ENCODE data around the gene GPR180.

DNA sequence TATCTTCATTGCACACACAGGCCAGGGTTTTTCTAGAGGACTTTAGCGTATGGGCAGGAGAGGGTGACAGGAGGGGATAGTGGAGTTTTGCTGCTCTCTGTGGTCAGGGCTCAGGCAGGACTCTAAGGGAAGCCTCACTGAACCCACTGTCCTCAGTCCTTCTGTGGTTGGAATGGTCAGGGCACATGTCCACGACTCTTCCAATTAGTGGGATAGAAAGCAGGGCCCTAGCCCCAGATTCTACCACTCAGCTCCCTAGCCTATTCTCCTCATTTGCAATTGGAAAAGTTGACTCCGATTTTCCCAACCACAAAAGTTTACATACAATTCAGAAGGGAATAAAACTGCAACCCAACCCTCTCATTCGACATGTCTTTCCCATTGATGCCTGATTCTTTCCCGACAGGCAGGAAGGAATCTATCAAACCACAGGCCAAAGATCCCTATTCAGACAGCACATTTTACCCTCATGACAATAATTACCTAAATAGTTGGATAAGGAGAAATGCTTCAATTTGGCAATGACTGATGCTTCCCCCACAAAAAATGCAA, 43.9 kb upstream of the GPR180 start:
- TF ChIP-seq, protein P1, sequence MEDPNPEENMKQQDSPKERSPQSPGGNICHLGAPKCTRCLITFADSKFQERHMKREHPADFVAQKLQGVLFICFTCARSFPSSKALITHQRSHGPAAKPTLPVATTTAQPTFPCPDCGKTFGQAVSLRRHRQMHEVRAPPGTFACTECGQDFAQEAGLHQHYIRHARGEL (CRISPR knock-in tag; IDR thresholded peaks at IDR 0.05) = no peak
- TF ChIP-seq, protein P2, sequence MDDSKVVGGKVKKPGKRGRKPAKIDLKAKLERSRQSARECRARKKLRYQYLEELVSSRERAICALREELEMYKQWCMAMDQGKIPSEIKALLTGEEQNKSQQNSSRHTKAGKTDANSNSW (CRISPR knock-in tag; IDR thresholded peaks at IDR 0.05; ENCODE audit: borderline replicate concordance) = no peak
- TF ChIP-seq JUND (CRISPR knock-in tag; IDR thresholded peaks at IDR 0.05) (no peak), CBX5 (CRISPR knock-in tag; IDR thresholded peaks at IDR 0.05; ENCODE audit: borderline replicate concordance) (no peak)
